Activated naive CD8-positive, alpha-beta T cell treated with anti-CD3 and anti-CD28 coated beads, Interleukin-2, amount 50 U/mL, for 16 hours (primary cell): Measurements from ENCODE around the gene SLC22A15.
"Not testable (repeated sequence)": the region's sequence is repeated elsewhere in the genome, so short reads cannot be mapped to it uniquely, and the experiment has no call there.

Experiments used
- DNase-seq: peaks from one replicate; pipeline ENCODE4 v3.0.0-alpha.2; 2020; ENCODE audit warnings: low read depth, low spot score

SLC22A15 gene

DNA sequence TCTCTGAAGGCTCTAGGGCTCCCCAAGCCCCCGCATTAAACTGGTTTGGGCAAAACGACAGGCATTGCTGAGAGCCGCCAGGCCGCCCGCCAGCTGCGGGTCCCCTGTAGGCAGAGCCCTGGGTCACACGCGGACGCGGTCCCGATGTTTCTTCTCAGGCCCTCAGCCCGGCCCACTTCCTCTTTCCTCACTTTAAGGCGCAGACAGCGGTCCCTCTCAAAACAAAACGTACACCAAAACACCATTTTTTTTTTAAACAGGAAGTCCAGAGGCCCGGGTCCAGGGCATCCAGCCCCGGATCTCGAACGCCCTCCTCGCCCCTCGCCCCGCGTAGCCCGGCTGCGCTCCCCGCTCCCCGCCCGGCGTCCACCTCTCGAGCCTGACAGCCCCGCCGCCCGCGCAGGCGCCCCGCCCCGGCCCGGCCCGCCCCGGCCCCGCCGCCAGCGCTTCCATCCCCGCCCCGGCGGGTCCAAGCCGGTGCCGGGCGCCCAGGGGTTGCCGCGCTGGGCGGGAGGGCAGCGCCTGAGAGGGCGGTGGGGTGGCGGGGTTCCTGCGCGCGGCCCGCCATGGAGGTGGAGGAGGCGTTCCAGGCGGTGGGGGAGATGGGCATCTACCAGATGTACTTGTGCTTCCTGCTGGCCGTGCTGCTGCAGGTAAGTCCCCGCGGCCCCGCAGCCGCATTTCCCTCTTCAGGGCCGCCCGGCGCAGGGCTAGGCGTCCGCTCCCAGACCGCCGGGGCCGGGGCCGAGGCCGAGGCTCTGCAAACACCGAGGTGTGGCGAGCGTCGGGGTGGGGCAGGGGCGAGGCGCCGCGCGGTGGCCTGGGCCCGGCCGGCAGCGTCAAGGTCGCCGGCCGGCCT, at the start of gene SLC22A15:
Gene SLC22A15 (plus strand): TSS at position 452 of the 859 bp plus-strand sequence. CDS start 115 bp downstream, at position 567.
- DNase-seq, result no peak

GRCh38 chr1:115927971-115928370, 48.3 kb upstream of the SLC22A15 start:
- no peak for DNase-seq

- DNase-seq, result no peak
These were observed 46.4 kb upstream of the SLC22A15 start for GRCh38 chr1:115929881-115930280.

DNA sequence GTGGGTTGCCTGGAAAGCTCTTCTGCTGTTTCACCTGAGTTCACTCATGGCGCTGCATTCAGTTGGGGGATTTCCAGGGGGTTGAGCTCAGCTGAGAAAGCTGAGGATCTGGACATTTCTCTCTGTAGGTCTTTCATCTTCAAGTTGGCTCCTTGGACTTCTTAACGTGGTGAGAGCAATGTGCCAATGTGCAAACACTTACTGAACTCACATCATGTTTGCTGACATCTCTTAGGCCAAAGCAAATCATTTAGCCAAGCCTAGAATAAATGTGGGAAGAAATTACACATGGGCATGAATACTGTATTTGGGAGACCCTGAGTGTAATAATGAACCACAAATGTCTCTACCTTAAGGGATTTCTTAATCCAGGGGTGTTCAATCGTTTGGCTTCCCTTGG, 42.7 kb upstream of the SLC22A15 start:
- DNase-seq, result no peak

- DNase-seq, result no peak
These were observed 36.9 kb upstream of the SLC22A15 start for GRCh38 chr1:115939455-115939854.

DNA sequence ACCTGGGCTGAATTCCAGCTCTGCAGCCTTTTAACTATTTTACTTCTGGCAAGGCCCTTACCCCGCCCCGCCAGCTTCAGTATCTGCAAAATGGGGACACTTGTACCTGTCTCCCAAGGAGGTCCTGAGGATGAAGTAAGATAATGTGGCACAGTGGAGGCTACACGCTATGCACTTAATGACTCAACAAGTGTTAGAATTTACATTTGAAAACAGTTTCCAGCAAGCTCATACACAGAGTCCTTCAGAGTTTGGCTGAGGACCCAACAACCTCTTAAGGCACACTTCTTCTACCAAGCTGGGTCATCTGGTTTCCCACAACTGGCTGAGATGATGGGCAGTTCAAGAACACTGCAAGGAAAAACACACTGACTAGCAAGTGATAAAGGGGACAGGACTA, 30.2 kb upstream of the SLC22A15 start:
- DNase-seq, result no peak

- DNase-seq, result no peak
These were observed 27.2 kb upstream of the SLC22A15 start for GRCh38 chr1:115949156-115949555.

- no peak for DNase-seq
These were observed 24.8 kb upstream of the SLC22A15 start for GRCh38 chr1:115951560-115951959.

GRCh38 chr1:115952547-115952946, 23.8 kb upstream of the SLC22A15 start:
- no peak for DNase-seq

DNA sequence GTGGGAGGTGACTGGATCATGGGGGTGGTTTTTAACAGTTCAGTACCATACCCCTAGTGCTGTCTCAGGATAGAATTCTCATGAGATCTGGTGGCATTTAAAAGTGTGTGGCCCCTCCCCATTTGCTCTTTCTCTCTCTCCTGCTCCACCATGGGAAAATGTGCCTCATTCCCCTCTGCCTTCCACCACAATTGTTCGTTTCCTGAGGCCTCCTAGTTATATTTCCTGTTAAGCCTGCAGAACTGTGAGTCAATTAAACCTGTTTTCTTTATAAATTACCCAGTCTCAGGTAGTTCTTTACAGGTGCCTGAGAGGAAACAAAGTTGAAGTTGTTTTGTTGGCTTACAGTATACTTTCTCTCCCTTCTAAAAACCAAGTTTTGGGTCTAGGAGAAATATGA, 23.1 kb upstream of the SLC22A15 start:
- no peak for DNase-seq

- DNase-seq, result no peak
These were observed 21.6 kb upstream of the SLC22A15 start for GRCh38 chr1:115954684-115955083.

- DNase-seq, result no peak
These were observed 21.1 kb upstream of the SLC22A15 start for GRCh38 chr1:115955228-115955627.

DNA sequence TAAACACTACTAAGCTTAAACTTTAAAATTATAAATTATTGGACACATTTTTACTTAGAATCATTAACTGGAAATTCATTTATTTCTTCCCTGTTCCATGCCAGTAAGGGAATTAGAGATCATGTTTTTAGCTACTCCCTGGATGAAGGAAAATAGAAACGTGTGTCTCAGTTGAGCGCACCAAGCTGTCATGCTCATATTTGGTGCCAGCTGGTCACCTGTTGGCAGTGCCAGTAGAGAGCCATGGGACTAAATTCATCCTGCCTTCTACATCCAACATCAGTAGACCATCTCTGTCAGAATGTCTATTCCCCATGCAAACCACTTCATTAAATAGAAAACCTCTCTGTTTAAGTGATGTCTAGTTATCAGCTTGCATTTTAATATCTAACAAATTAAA, 17.4 kb upstream of the SLC22A15 start:
- no peak for DNase-seq

GRCh38 chr1:115969509-115969908, 6.8 kb upstream of the SLC22A15 start:
- no peak for DNase-seq

DNA sequence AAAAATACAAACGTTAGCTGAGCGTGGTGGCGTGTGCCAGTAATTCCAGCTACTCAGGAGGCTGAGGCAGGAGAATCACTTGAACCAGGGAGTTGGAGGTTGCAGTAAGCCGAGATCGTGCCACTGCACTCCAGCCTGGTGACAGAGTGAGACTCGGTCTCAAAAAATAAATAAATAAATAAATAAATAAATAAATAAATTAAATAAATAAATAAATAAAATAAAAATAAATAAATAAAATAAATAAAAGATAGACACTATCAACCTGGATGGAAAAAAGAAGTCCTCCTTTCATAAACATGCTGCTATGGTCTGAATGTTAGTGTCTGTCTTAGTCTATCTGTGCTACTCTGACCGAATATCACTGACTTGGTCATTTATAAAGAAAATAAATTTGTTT, 4.5 kb upstream of the SLC22A15 start:
- DNase-seq, result not testable (repeated sequence)

DNA sequence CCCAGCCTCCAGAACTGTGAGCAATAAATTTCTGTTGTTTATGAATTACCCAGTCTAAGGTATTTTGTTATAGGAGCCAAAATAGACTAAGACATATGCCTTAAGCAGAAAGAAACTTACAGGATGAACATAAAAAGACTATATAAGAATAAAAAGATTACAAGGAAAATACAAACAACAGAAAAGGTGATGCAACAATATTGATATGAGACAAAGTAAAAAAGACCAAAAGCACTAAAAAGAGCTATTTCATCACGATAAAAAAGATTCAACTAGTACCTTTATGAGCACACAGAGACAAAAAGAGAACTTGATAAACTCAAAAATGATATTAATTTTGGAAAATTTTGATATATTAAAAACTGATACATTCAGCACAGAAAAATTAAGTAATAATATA, 3.2 kb upstream of the SLC22A15 start:
- DNase-seq, result no peak

GRCh38 chr1:115975569-115976061, 698 bp upstream of the SLC22A15 start:
- no peak for DNase-seq

GRCh38 chr1:115976921-115977498, 697 bp downstream of the SLC22A15 start:
- DNase-seq, result no peak

GRCh38 chr1:115977499-115978258, 1.4 kb downstream of the SLC22A15 start:
- no peak for DNase-seq

- no peak for DNase-seq
These were observed 2.1 kb downstream of the SLC22A15 start for GRCh38 chr1:115978292-115978941.

- DNase-seq, result no peak
These were observed 3.8 kb downstream of the SLC22A15 start for GRCh38 chr1:115980156-115980555.
